Pancreas (tissue), 10 donors: ENCODE measurements around the gene SACS. TPM values are rescaled to one million over a fixed set of nuclear protein-coding genes. Genes with fewer than 3 reads are reported as not detected.

Experiments used
- ATAC-seq, 4 donors: fragments of 200-7000 bp; cut with Tn5 transposase; one replicate each; pipeline versions ENCODE4 v1.8.0 to v1.9.1; 2020; ENCODE audit warnings: mild to moderate bottlenecking in 4 of 4, moderate library complexity in 4 of 4
- DNase-seq, 6 donors: peaks; one replicate each; pipeline ENCODE4 v3.0.0-alpha.2; 2020
- FAIRE-seq: peaks from 2 replicates; lab custom pipeline; 2012; peaks lifted over from hg19 to GRCh38; lab: Jason Lieb, UNC
- H3K27ac ChIP-seq, 4 donors: fragments of 200-600 bp; sonication (generic); 1 replicate in 3 of 4; 2 replicates in 1 of 4; pipeline versions ENCODE4 v1.5.0 to v1.8.0; 2020
- H3K27me3 ChIP-seq, 4 donors: fragments of 200-600 bp; one replicate each; pipeline ENCODE4 v1.8.0; 2021
- H3K36me3 ChIP-seq, 3 donors: fragments of 200-600 bp; sonication (generic) in 1 of 3; one replicate each; pipeline versions ENCODE4 v1.5.0 to v1.8.0; 2020 to 2021
- H3K4me1 ChIP-seq, 3 donors: fragments of 200-600 bp; one replicate each; pipeline ENCODE4 v1.8.0; 2021
- H3K4me3 ChIP-seq, 4 donors: fragments of 200-600 bp; sonication (generic) in 2 of 4; one replicate each; pipeline versions ENCODE4 v1.5.0 to v1.8.0; 2020 to 2021
- H3K9me3 ChIP-seq, 4 donors: fragments of 200-600 bp; one replicate each; pipeline ENCODE4 v1.8.0; 2021
- CTCF ChIP-seq, 4 donors: fragments of 200-600 bp; sonication (generic) in 3 of 4; IDR thresholded peaks; one replicate each; pipeline versions ENCODE4 v1.5.0 to v1.8.0; 2021; ENCODE audit warnings: antibody characterized with exemption in 4 of 4
- WGBS, 2 donors: extraction: QIAGEN DNeasy Blood & Tissue Kit; methylation state at CpG; one replicate each; pipeline ENCODE4 v1.1.7; 2013; 5-methylcytosine and 5-hydroxymethylcytosine counted together
- intact Hi-C, 3 donors: fragments of 100-400 bp; cut with DNase I; formaldehyde crosslinking; loops; one replicate each; pipeline versions ENCODE4 v1.11.1 to v1.14.2; 2022
- polyA plus RNA-seq, 2 donors: library from polyadenylated mRNA; stranded (reverse); fragments of 200-250 nt; gene quantifications; one replicate each; pipeline ENCODE4 v1.2.3, GENCODE V29; 2013
- total RNA-seq, 6 donors: library from RNA; stranded (reverse); fragmentation: NEBNext Ultra II Directional in 4 of 6; extraction: Animal tissue kit (Norgen Biotek cat#: 25700) in 4 of 6; gene quantifications; one replicate each; pipeline versions ENCODE4 v1.2.1 to v1.2.4, GENCODE V29; 2021 to 2023
- donor health status: healthy with polysubstance abuse.
- donor health status: DM: no; HTN: no; CAD: no; lungs with moderate emphysema.
- donor health status: DM: no; HTN: no; CAD: no.
- donor health status: control.
- donor health status: control.
- donor health status: Bipolar disorder and iron deficiency.
- donor health status: DM: yes; HTN: yes; CAD: no.
- donor health status: DM: no; HTN: no; CAD: no.
- donor health status: DM: no; HTN: no; CAD: no.
- donor health status: DM: yes; HTN: yes; CAD: no.

Gene SACS
- total and polyA plus RNA-seq, 8 donors = 2.1 to 7.9 (median 4.6) TPM

GRCh38 chr13:23359882-23360281 lies 73.6 kb downstream of the SACS start:
- intact Hi-C loops = no loop called here
- FAIRE-seq (no peak), ATAC-seq (no peak), DNase-seq (no peak)
- no peak for TF ChIP-seq CTCF (IDR thresholded peaks at IDR 0.05)
- H3K4me1 ChIP-seq = no peaks in the 10 kb centered on the region
- no peak overlapping the region for H3K27ac ChIP-seq
- WGBS, 2 donors = 88 to 92% methylated on average over 1 of the region's 1 CpG
- H3K9me3 ChIP-seq = no peaks in the 10 kb centered on the region
- H3K4me3 ChIP-seq = no peak overlapping the region
- H3K27me3 ChIP-seq = no peaks in the 10 kb centered on the region
- H3K36me3 ChIP-seq = no peaks in the 10 kb centered on the region

- intact Hi-C loops = no loop called here
- no peak for TF ChIP-seq CTCF (IDR thresholded peaks at IDR 0.05)
- 84 to 92% methylated on average over 1 of the region's 1 CpG for WGBS, 2 donors
- Histone ChIP-seq H3K4me3 (no peak overlapping the region), H3K27me3 (no peaks in the 10 kb centered on the region), H3K9me3 (no peaks in the 10 kb centered on the region), H3K4me1 (no peaks in the 10 kb centered on the region), H3K27ac (no peak overlapping the region), H3K36me3 (no peaks in the 10 kb centered on the region)
- ATAC-seq = no peak
- no peak for DNase-seq
- no peak for FAIRE-seq
These were observed 76.2 kb downstream of the SACS start for GRCh38 chr13:23357349-23357748.

- FAIRE-seq = no peak
- no peaks in the 10 kb centered on the region for H3K27me3 ChIP-seq
These were observed 77.1 kb downstream of the SACS start for GRCh38 chr13:23356368-23356767.

GRCh38 chr13:23354520-23354919 lies 79.0 kb downstream of the SACS start:
- H3K27me3 ChIP-seq = no peaks in the 10 kb centered on the region
- no peaks in the 10 kb centered on the region for H3K36me3 ChIP-seq
- no peak overlapping the region for H3K4me3 ChIP-seq
- WGBS, 2 donors = 88 to 90% methylated on average over 5 of the region's 5 CpGs
- FAIRE-seq (no peak), DNase-seq (no peak), ATAC-seq (no peak)
- intact Hi-C loops = no loop called here
- no peak for TF ChIP-seq CTCF (IDR thresholded peaks at IDR 0.05)
- H3K27ac ChIP-seq = no peak overlapping the region
- H3K9me3 ChIP-seq = no peaks in the 10 kb centered on the region
- H3K4me1 ChIP-seq = peaks cover 0 to 5% (median 0%) of the 10 kb centered on the region in 3 donors

More at GRCh38 chr13:23356368-23356767, 77.1 kb downstream of the SACS start:
- 80 to 88% methylated on average over 2 of the region's 2 CpGs for WGBS, 2 donors
- TF ChIP-seq CTCF (IDR thresholded peaks at IDR 0.05) = no peak
- Histone ChIP-seq H3K27ac (no peak overlapping the region), H3K4me1 (no peaks in the 10 kb centered on the region), H3K4me3 (no peak overlapping the region), H3K9me3 (no peaks in the 10 kb centered on the region), H3K36me3 (no peaks in the 10 kb centered on the region)
- no peak for DNase-seq
- intact Hi-C loops = no loop called here
- ATAC-seq = no peak

- ATAC-seq (no peak), FAIRE-seq (no peak), DNase-seq (no peak)
- H3K27me3 ChIP-seq = no peaks in the 10 kb centered on the region
- H3K27ac ChIP-seq = no peak overlapping the region
- H3K4me3 ChIP-seq = no peak overlapping the region
- H3K4me1 ChIP-seq = peaks cover 0 to 7% (median 0%) of the 10 kb centered on the region in 3 donors
- no peak for TF ChIP-seq CTCF (IDR thresholded peaks at IDR 0.05)
- no peaks in the 10 kb centered on the region for H3K9me3 ChIP-seq
- WGBS, 2 donors = 58 to 63% methylated on average over 4 of the region's 4 CpGs
- intact Hi-C loops = no loop called here
- no peaks in the 10 kb centered on the region for H3K36me3 ChIP-seq
These were observed 81.3 kb downstream of the SACS start for GRCh38 chr13:23352161-23352560.
